Esophagus muscularis mucosa (tissue), 4 donors: ENCODE measurements around the gene STARD7. TPM values are rescaled to one million over a fixed set of nuclear protein-coding genes. Genes with fewer than 3 reads are reported as not detected.

ENCODE experiments used
- DNase-seq: peaks from one replicate; pipeline ENCODE4 v3.0.0-alpha.2; 2017; ENCODE audit errors: extremely low spot score
- H3K27ac ChIP-seq, 4 donors: fragments of 200-600 bp; sonication (generic); replicated peaks in 1 of 4; 1 replicate in 3 of 4; 2 replicates in 1 of 4; pipeline ENCODE4 v1.5.1; 2016 to 2019; ENCODE audit warnings: mild to moderate bottlenecking in 1 of 4
- H3K27me3 ChIP-seq, 4 donors: fragments of 200-600 bp; sonication (generic); one replicate each; pipeline versions ENCODE4 v1.5.1 to v1.6.0; 2016 to 2019
- H3K36me3 ChIP-seq, 4 donors: fragments of 200-600 bp; sonication (generic); one replicate each; pipeline ENCODE4 v1.5.1; 2016 to 2019
- H3K4me1 ChIP-seq, 4 donors: fragments of 200-600 bp; sonication (generic); one replicate each; pipeline ENCODE4 v1.5.1; 2016 to 2019
- H3K4me3 ChIP-seq, 4 donors: fragments of 200-600 bp; sonication (generic); 1 replicate in 2 of 4; 2 replicates in 2 of 4; pipeline ENCODE4 v1.5.1; 2016 to 2019; ENCODE audit warnings: mild to moderate bottlenecking in 4 of 4, moderate library complexity in 1 of 4
- H3K9me3 ChIP-seq, 4 donors: fragments of 200-600 bp; sonication (generic); 1 replicate in 3 of 4; 2 replicates in 1 of 4; pipeline ENCODE4 v1.5.1; 2016 to 2019
- EP300 ChIP-seq: sonication (generic); formaldehyde crosslinking; IDR thresholded peaks from one replicate; pipeline ENCODE4 v1.6.1; 2017; ENCODE audit warnings: antibody characterized with exemption
- POLR2A ChIP-seq: fragments of 450-650 bp; IDR thresholded peaks from one replicate; pipeline ENCODE4 v1.6.1; 2017; ENCODE audit warnings: antibody characterized with exemption, moderate library complexity, mild to moderate bottlenecking, low read depth
- POLR2AphosphoS5 ChIP-seq, 2 donors: sonication (generic); formaldehyde crosslinking; IDR thresholded peaks; one replicate each; pipeline ENCODE4 v1.6.1; 2017; ENCODE audit warnings: antibody characterized with exemption in 2 of 2
- WGBS: methylation state at CpG from one replicate; pipeline ENCODE4 v1.1.5; 2018; 5-methylcytosine and 5-hydroxymethylcytosine counted together
- intact Hi-C: fragments of 100-400 bp; cut with DNase I; formaldehyde crosslinking; loops from one replicate; pipeline ENCODE4 v1.15.1; 2023
- total RNA-seq, 4 donors: library from RNA; depleted of rRNA; stranded (reverse); fragments of >200 nt; gene quantifications; one replicate each; pipeline versions ENCODE4 v1.1.0 to v1.2.1, GENCODE V29; 2016
- TF ChIP-seq, protein P1 (sequence below), 3 experiments: fragments of 200-600 bp in 2 of 3; fragments of 450-650 bp in 1 of 3; sonication (generic) in 2 of 3; IDR thresholded peaks; one replicate each; pipeline ENCODE4 v1.5.1; 2017 to 2019; ENCODE audit warnings: antibody characterized with exemption in 3 of 3, mild to moderate bottlenecking in 2 of 3, moderate library complexity in 1 of 3

The STARD7 gene
- total RNA-seq, 4 donors from 2014 or later = 85.0 to 110 (median 92.2) TPM

- 97% methylated on average over 4 of the region's 4 CpGs for WGBS
- Histone ChIP-seq H3K4me1 (peaks cover 33 to 42% (median 38%) of the 10 kb centered on the region in 4 donors), H3K4me3 (no peak overlapping the region), H3K9me3 (no peaks in the 10 kb centered on the region), H3K36me3 (peaks cover 13 to 23% (median 19%) of the 10 kb centered on the region in 4 donors), H3K27ac (no peak overlapping the region), H3K27me3 (no peaks in the 10 kb centered on the region)
- intact Hi-C loops = no loop called here
- no peak for DNase-seq
- TF ChIP-seq, protein P1, sequence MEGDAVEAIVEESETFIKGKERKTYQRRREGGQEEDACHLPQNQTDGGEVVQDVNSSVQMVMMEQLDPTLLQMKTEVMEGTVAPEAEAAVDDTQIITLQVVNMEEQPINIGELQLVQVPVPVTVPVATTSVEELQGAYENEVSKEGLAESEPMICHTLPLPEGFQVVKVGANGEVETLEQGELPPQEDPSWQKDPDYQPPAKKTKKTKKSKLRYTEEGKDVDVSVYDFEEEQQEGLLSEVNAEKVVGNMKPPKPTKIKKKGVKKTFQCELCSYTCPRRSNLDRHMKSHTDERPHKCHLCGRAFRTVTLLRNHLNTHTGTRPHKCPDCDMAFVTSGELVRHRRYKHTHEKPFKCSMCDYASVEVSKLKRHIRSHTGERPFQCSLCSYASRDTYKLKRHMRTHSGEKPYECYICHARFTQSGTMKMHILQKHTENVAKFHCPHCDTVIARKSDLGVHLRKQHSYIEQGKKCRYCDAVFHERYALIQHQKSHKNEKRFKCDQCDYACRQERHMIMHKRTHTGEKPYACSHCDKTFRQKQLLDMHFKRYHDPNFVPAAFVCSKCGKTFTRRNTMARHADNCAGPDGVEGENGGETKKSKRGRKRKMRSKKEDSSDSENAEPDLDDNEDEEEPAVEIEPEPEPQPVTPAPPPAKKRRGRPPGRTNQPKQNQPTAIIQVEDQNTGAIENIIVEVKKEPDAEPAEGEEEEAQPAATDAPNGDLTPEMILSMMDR (IDR thresholded peaks at IDR 0.05) = no peak
- no peak for TF ChIP-seq EP300
- TF ChIP-seq POLR2A = no peak
- TF ChIP-seq POLR2AphosphoS5 (IDR thresholded peaks at IDR 0.05) = no peak
These were observed 40.0 kb upstream of the STARD7 start for GRCh38 chr2:96248624-96249023.

DNA sequence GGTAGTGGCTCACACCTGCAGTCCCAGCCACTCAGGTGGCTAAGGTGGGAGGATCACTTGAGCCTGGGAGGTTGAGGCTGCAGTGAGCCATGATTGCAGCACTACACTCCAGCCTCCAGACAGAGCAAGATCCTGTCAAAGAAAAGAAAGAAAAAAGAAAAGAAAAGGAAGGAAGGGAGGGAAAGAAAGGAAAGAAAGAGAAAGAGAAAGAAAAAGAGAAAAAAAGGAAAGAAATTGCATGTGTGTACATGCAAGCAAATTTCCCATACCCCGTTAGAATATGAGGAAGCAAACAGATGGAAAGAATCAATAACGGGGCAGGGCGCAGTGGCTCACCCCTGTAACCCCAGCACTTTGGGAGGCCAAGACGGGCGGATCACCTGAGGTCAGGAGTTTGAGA lies 39.3 kb upstream of the STARD7 start:
- no peaks in the 10 kb centered on the region for H3K27me3 ChIP-seq
- H3K27ac ChIP-seq = no peak overlapping the region
- no peak for DNase-seq
- intact Hi-C loops = no loop called here
- 82% methylated on average over 5 of the region's 5 CpGs for WGBS
- peaks cover 32 to 36% (median 35%) of the 10 kb centered on the region in 4 donors for H3K4me1 ChIP-seq
- H3K9me3 ChIP-seq = no peaks in the 10 kb centered on the region
- no peak overlapping the region for H3K4me3 ChIP-seq
- peaks cover 5 to 16% (median 11%) of the 10 kb centered on the region in 4 donors for H3K36me3 ChIP-seq
- TF ChIP-seq POLR2A = no peak
- TF ChIP-seq POLR2AphosphoS5 (IDR thresholded peaks at IDR 0.05) = no peak
- no peak for TF ChIP-seq EP300

- H3K27me3 ChIP-seq = no peaks in the 10 kb centered on the region
- no peak for DNase-seq
- no peak overlapping the region for H3K4me3 ChIP-seq
- TF ChIP-seq POLR2AphosphoS5 (IDR thresholded peaks at IDR 0.05) (no peak), POLR2A (no peak), EP300 (no peak)
- TF ChIP-seq, protein P1 (IDR thresholded peaks at IDR 0.05) = no peak
- peaks cover 0 to 7% (median 2%) of the 10 kb centered on the region in 4 donors for H3K36me3 ChIP-seq
- peaks cover 28 to 34% (median 32%) of the 10 kb centered on the region in 4 donors for H3K4me1 ChIP-seq
- H3K9me3 ChIP-seq = no peaks in the 10 kb centered on the region
- H3K27ac ChIP-seq = no peak overlapping the region
- intact Hi-C loops = no loop called here
- 77% methylated on average over 3 of the region's 3 CpGs for WGBS
These were observed 38.4 kb upstream of the STARD7 start for GRCh38 chr2:96247009-96247408.

DNA sequence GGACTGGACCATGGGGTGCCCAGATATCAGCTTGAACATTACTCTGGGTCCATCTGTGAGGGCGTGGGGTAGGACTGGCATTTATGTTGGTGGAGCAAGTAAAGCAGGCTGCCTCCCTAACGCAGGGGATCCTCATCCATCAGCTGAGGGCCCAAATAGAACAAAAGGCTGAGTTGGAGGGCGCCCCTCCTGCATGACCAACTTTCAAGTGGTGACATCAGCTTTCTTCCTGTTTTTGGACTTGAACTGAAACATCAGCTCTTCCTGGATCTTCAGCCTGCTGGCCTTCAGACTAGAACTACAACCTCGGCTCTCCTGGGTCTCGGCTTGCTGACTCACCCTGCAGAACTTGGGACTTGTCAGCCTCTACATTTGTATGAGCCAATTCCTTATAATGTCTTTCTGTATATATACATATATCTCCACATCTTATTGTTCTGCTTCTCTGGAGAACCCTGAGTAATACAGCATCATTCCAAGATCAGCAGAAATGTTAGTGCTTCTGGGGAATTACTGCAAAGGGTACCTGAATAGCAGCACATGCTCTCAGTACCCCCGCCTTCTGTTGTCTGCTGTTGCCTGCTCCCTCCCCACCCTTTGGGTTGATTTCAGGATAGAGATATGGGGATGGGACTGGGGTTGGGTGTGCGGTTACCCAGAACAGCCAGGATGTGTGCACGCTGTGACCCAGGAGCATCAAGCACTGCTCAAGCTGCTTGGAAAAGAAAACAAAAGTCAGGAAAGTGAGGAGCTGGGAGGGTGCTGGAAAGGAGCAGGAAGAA lies 37.2 kb upstream of the STARD7 start:
- H3K27me3 ChIP-seq = no peaks in the 10 kb centered on the region
- H3K36me3 ChIP-seq = peaks cover 0 to under 1% (median 0%) of the 10 kb centered on the region in 4 donors
- peaks cover 17 to 31% (median 23%) of the 10 kb centered on the region in 4 donors for H3K4me1 ChIP-seq
- H3K9me3 ChIP-seq = no peaks in the 10 kb centered on the region
- 81% methylated on average over 8 of the region's 8 CpGs for WGBS
- TF ChIP-seq, protein P1 (IDR thresholded peaks at IDR 0.05) = no peak
- TF ChIP-seq POLR2AphosphoS5 (IDR thresholded peaks at IDR 0.05) (no peak), EP300 (no peak), POLR2A (no peak)
- no peak for DNase-seq
- no peak overlapping the region for H3K27ac ChIP-seq
- intact Hi-C loops = no loop called here
- no peak overlapping the region for H3K4me3 ChIP-seq

DNA sequence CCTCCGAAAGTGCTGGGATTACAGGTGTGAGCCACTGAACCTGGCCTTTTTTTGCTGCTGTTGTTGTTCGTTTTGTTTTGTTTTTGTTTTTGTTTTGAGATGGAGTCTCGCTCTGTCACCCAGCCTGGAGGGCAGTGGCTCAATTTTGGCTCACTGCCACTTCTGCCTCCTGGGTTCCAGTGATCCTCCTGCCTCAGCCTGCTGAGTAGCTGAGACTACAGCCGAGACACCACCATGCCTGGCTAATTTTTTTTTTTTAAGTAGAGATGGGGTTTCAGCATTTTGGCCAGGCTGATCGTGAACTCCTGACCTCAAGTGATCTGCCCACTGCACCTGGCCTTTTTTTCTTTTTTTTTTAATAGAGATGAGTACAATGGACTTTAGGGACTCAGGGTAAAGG lies 35.2 kb upstream of the STARD7 start:
- intact Hi-C loops = no loop called here
- no peak overlapping the region for H3K4me3 ChIP-seq
- no peaks in the 10 kb centered on the region for H3K27me3 ChIP-seq
- peaks cover 0 to 30% (median 4%) of the 10 kb centered on the region in 4 donors for H3K4me1 ChIP-seq
- H3K27ac ChIP-seq = no peak overlapping the region
- TF ChIP-seq EP300 = no peak
- no peak for DNase-seq
- H3K36me3 ChIP-seq = peaks cover 0 to 13% (median 6%) of the 10 kb centered on the region in 4 donors
- no peaks in the 10 kb centered on the region for H3K9me3 ChIP-seq
- WGBS = 88% methylated on average over 5 of the region's 5 CpGs
